GM18519 (cell line): ENCODE data around the gene SIPA1L3.

ENCODE experiments used
- ATAC-seq: cut with Tn5 transposase; IDR thresholded peaks from one replicate; pipeline ENCODE4 v1.9.1; 2021; ENCODE audit warnings: mild to moderate bottlenecking, moderate library complexity; ENCODE audit not compliant: unreplicated experiment, low FRiP score

SIPA1L3 gene

GRCh38 chr19:38247734-38248268, 340.8 kb downstream of the SIPA1L3 start:
- ATAC-seq: no peak

- no peak for ATAC-seq
Measured at GRCh38 chr19:38248421-38248820, 341.4 kb downstream of the SIPA1L3 start.

GRCh38 chr19:38250428-38250820, 343.4 kb downstream of the SIPA1L3 start:
- no peak for ATAC-seq

GRCh38 chr19:38250821-38251563, 344.0 kb downstream of the SIPA1L3 start:
- no peak for ATAC-seq

GRCh38 chr19:38251564-38252051, 344.6 kb downstream of the SIPA1L3 start:
- ATAC-seq: no peak

GRCh38 chr19:38252385-38252784, 345.4 kb downstream of the SIPA1L3 start:
- ATAC-seq: no peak

- ATAC-seq: no peak
Measured at GRCh38 chr19:38252941-38253691, 346.1 kb downstream of the SIPA1L3 start.

- ATAC-seq: no peak
Measured at GRCh38 chr19:38253788-38254187, 346.8 kb downstream of the SIPA1L3 start.

- ATAC-seq: no peak
Measured at GRCh38 chr19:38255383-38256014, 348.5 kb downstream of the SIPA1L3 start.
